ENCODE measurements around the gene ATPAF1. TPM values are rescaled to one million over a fixed set of nuclear protein-coding genes. Genes with fewer than 3 reads are reported as not detected.

The ATPAF1 gene
- total RNA-seq, 1 donor from 2014 or later = 37.8 TPM

DNA sequence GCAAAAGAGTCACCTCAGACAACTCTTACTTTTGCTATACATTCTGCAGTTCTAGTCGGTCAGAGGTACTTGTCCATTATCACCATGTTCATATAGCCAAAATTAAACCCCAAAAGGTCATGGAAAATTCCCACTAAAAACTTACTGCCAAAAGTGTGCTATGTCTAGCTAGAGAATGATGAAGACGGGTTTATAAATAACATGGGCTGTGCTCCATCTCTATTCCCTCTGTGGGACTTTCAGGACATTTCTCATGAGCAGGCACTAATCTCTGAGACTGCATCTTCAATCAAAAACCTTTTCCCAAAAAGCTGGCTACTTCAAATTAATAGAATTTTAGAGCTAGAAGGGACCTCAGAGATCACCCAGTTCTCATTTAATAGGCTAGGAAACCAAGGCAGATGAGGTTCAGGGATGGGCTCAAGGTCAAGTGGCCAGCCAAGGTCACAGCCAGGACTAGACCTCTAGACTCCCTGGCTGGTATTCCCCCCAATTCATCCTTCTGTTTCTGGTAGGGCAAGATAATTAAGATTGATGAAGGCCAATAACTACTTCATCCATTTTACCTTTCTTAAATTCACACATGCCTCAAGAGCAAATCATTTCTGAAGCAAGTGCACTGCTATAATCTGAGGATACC lies 30.6 kb downstream of the ATPAF1 start:
- H3K4me3 Mint-ChIP-seq (ENCODE audit: unreplicated experiment) = no peak overlapping the region
- no peaks in the 10 kb centered on the region for H3K4me1 Mint-ChIP-seq (ENCODE audit: low read depth, unreplicated experiment)
- H3K9me3 Mint-ChIP-seq (ENCODE audit: unreplicated experiment) = no peaks in the 10 kb centered on the region
- no peaks in the 10 kb centered on the region for H3K27me3 Mint-ChIP-seq (ENCODE audit: unreplicated experiment)
- no peak for DNase-seq
- no peak overlapping the region for H3K27ac Mint-ChIP-seq (ENCODE audit: unreplicated experiment)
- TF ChIP-seq, protein P1, sequence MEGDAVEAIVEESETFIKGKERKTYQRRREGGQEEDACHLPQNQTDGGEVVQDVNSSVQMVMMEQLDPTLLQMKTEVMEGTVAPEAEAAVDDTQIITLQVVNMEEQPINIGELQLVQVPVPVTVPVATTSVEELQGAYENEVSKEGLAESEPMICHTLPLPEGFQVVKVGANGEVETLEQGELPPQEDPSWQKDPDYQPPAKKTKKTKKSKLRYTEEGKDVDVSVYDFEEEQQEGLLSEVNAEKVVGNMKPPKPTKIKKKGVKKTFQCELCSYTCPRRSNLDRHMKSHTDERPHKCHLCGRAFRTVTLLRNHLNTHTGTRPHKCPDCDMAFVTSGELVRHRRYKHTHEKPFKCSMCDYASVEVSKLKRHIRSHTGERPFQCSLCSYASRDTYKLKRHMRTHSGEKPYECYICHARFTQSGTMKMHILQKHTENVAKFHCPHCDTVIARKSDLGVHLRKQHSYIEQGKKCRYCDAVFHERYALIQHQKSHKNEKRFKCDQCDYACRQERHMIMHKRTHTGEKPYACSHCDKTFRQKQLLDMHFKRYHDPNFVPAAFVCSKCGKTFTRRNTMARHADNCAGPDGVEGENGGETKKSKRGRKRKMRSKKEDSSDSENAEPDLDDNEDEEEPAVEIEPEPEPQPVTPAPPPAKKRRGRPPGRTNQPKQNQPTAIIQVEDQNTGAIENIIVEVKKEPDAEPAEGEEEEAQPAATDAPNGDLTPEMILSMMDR (IDR thresholded peaks at IDR 0.05; ENCODE audit: partially characterized antibody, unreplicated experiment) = no peak
- no peaks in the 10 kb centered on the region for H3K36me3 Mint-ChIP-seq (ENCODE audit: unreplicated experiment)

DNA sequence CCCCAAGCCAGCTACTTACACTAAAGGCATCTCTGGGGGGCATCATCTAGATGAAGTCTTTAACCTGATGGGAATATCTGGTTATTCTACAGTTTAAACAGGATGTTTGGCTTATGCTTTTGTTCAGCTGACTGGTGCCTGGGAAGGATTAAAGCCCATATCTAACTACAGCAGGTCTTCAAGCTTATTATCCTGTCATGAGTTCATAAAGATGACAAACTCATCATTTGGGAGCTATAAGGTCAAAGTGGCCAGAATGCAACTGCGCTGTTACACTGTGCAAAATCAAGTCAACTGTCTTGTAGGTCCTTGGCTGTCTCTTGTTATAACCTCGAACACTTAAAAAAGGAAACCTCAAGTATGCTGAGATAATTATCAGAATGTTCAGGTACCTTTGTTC lies 33.0 kb downstream of the ATPAF1 start:
- Mint-ChIP-seq H3K4me1 (ENCODE audit: low read depth, unreplicated experiment) (no peaks in the 10 kb centered on the region), H3K27ac (ENCODE audit: unreplicated experiment) (no peak overlapping the region), H3K27me3 (ENCODE audit: unreplicated experiment) (no peaks in the 10 kb centered on the region), H3K9me3 (ENCODE audit: unreplicated experiment) (no peaks in the 10 kb centered on the region), H3K36me3 (ENCODE audit: unreplicated experiment) (no peaks in the 10 kb centered on the region), H3K4me3 (ENCODE audit: unreplicated experiment) (no peak overlapping the region)
- DNase-seq = no peak
- TF ChIP-seq, protein P1 (IDR thresholded peaks at IDR 0.05; ENCODE audit: partially characterized antibody, unreplicated experiment) = no peak

DNA sequence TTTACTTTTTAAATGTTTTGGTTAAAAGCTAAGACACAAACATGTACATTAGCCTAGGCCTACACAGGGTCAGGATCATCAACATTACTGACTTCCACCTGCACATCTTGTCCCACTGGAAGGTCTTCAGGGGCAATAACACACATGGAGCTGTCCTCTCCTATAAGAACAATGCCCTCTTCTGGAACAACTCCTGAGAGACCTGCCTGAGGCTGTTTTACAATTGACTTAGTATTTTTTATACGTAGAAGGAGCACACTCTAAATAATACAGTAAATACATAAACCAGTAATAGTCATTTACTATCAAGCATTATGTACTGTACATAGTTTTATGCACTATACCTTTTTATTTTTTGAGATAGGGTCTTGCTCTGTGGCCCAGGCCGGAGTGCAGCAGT lies 37.4 kb downstream of the ATPAF1 start:
- Mint-ChIP-seq H3K27ac (ENCODE audit: unreplicated experiment) (no peak overlapping the region), H3K9me3 (ENCODE audit: unreplicated experiment) (no peaks in the 10 kb centered on the region), H3K4me3 (ENCODE audit: unreplicated experiment) (no peak overlapping the region), H3K27me3 (ENCODE audit: unreplicated experiment) (no peaks in the 10 kb centered on the region), H3K36me3 (ENCODE audit: unreplicated experiment) (no peaks in the 10 kb centered on the region), H3K4me1 (ENCODE audit: low read depth, unreplicated experiment) (no peaks in the 10 kb centered on the region)
- TF ChIP-seq, protein P1 (IDR thresholded peaks at IDR 0.05; ENCODE audit: partially characterized antibody, unreplicated experiment) = no peak
- DNase-seq = no peak

DNA sequence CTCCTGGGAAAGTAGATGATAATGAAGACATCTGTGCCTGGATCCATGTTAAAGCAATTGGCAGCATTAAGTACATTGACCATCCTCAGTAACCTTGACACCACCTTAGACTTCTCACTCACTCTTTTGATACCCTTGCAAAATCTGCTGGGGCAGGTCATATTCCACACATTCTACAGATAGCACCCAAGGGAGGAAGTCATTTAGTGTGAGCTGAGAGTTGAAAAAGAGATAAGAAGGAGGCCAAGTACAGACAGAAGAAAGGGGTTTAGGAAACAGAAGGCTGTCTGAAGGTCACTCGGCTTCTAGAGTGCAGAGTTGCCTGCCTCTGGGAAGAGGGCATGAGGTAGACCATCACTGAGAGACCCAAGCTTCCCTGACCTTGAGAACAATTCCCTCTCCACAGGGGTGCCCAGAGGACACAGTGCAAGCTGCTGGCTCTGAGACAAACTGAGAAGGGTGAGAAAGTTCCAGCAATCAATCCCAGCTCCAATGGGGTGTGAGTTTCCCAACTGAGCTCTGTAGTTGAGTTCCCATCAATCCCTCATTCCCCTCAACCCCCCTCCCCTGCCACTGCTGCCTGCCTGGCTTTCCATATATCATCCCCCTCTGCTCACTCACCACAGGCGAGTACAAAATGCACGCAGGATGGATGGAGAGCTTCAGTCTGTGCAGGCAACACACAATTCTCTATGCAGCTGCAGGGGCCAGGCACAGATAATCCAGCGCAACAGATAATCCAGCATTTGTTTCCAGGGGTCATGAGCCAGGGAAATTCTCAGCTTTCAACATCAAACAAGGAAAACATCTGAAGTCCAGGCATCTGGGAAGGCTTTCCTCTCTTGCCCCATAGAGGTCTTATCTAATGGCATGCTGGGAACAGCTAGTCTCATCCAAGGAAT lies 44.2 kb downstream of the ATPAF1 start:
- peaks cover 2% of the 10 kb centered on the region for H3K9me3 Mint-ChIP-seq (ENCODE audit: unreplicated experiment)
- H3K36me3 Mint-ChIP-seq (ENCODE audit: unreplicated experiment) = no peaks in the 10 kb centered on the region
- TF ChIP-seq, protein P1 (IDR thresholded peaks at IDR 0.05; ENCODE audit: partially characterized antibody, unreplicated experiment) = no peak
- H3K27ac Mint-ChIP-seq (ENCODE audit: unreplicated experiment) = no peak overlapping the region
- H3K4me1 Mint-ChIP-seq (ENCODE audit: low read depth, unreplicated experiment) = peaks cover 8% of the 10 kb centered on the region
- H3K4me3 Mint-ChIP-seq (ENCODE audit: unreplicated experiment) = no peak overlapping the region
- H3K27me3 Mint-ChIP-seq (ENCODE audit: unreplicated experiment) = peaks cover 4% of the 10 kb centered on the region
- no peak for DNase-seq

DNA sequence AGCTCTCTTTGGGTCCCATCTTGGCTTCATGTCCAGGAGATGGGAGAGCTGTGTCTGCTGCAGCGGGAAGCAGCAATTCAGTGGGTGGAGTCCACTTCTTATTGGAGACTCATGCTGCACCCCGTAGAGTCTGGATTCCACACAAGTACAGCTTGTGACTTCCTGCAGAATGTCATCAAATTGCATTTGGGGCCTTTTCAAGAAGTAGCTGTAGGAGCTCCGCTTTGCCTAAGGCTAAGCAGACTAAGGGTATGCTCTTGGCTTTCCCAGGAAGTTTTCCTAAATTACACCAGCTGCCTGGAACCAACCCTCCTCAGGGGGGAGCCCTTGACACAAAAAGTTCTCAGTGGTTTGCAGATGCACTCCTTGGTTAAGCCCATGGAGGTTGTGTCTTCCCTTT lies 45.8 kb downstream of the ATPAF1 start:
- H3K36me3 Mint-ChIP-seq (ENCODE audit: unreplicated experiment) = no peaks in the 10 kb centered on the region
- no peak overlapping the region for H3K27ac Mint-ChIP-seq (ENCODE audit: unreplicated experiment)
- peaks cover 8% of the 10 kb centered on the region for H3K4me1 Mint-ChIP-seq (ENCODE audit: low read depth, unreplicated experiment)
- H3K27me3 Mint-ChIP-seq (ENCODE audit: unreplicated experiment) = peaks cover 9% of the 10 kb centered on the region
- TF ChIP-seq, protein P1 (IDR thresholded peaks at IDR 0.05; ENCODE audit: partially characterized antibody, unreplicated experiment) = no peak
- H3K9me3 Mint-ChIP-seq (ENCODE audit: unreplicated experiment) = peaks cover 2% of the 10 kb centered on the region
- DNase-seq = no peak
- no peak overlapping the region for H3K4me3 Mint-ChIP-seq (ENCODE audit: unreplicated experiment)
